GM19238 (cell line): ENCODE data around the gene PFAS.
"Not testable (repeated sequence)": the region's sequence is repeated elsewhere in the genome, so short reads cannot be mapped to it uniquely, and the experiment has no call there.

Experiments
- DNase-seq: peaks from one replicate; pipeline ENCODE4 v3.0.0; 2011; ENCODE audit warnings: low spot score; ENCODE audit not compliant: insufficient read length

The PFAS gene

DNA sequence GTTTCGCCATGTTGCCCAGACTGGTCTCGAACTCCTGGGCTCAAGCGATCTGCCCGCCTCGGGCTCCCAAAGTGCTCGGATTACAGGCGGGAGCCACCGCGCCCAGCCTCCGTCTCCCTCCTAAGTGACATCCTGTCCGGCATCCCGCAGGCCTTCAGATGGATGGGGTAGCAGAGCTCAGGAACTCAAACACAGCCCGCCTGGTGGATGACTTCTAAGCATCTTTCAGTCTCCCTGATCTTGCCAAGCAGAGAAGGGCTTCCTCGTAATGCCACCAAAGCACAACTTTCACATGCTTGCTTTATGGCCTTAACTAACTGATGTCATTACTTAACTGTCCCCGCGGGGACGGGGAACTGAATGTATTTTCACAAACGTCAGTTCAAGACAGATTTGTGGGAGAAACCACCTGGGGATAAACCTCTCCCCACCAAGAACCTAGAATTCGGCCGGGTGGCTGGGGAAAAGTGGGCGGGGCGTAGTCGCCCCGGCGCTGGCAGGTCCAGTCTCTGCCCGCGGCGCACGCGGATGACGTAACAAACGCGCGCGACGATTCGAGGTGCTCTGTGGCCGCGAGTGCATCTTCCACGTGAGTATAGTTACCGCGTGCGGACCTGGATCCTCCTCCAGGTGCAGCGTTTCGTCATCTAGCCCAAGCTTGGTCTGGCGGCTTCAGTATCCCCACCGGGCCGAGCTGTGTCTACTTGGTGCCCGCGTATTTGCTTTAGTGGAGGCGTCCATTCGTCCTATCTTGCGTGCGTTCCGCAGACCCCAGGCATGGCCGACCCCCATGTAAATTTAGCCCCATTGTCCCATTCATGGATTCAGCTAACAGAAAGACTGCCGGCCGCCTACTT, at the start of gene PFAS:
TSS of gene PFAS (plus strand) at position 539 of the 857 bp plus-strand sequence. CDS start 4,649 bp downstream, outside the sequence.
- peak; percentile 90 for DNase-seq

- no peak for DNase-seq
Observed at GRCh38 chr17:8204761-8205555, 44.1 kb upstream of the PFAS start.

DNA sequence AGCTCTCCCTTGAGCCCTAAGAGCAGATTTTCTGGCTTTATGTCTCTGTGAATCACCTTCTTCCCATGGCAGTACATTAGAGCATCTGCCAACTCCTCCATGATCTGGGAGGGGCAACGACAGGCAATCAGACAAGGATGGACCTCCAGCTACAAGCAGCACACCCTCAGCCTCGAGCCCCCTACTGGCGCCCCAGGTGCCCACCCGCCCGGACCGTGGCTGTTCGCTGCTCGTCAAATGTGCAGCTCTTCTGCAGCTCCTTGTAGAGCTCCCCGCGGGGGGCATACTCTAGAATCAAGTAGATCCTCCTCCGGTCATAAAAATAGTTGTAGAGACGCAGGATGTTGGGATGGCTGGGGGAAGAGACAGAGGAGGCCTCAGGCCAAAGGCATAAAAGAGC, 42.6 kb upstream of the PFAS start:
- no peak for DNase-seq

DNA sequence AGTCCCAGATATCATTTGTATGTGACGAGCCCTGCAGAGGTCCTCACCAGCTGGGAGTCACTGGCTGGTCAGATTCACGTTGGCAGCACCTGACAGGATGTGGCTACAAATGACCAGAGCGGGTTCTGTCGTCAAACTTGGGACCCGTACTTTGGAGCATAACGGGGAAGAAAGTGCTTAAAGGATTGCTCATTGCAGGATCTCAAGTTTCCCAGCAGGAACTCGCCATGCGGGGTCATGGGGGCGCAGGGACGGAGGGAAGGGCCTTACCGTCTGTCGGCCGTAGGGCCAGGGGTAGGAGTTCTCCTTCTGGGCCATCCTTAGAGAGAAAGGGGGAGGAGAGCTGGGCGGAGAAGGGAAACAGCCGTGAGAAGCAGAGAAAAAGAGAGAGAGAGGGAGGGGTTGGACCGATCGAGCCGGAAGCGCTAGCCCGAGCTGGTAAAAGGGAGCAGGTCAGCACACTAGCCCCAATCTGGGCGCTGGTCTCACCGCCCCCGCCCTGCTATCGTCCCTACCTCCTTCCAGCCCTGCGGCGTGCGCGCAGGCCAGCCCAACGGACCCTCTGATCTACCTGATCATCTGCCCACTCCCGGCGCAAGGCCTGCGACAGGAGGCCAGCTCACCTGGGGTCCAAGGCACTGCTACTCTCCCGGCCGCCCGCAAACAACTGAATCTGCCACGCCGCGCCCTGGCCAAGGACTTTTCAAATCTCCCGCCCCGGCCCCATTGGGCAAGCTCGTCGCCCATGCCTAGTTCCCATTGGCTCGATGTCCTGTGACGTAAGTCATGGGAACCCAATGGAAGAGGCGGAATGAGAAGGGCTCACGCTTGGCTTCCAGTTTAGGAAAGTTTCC, 39.0 kb upstream of the PFAS start, which contains the start of gene AURKB:
TSS of gene AURKB (minus strand) at position 669 of the 854 bp plus-strand sequence. CDS start at position 318, 351 bp downstream.
- peak; percentile 99 for DNase-seq

- no peak for DNase-seq
Observed at GRCh38 chr17:8210761-8211458, 38.2 kb upstream of the PFAS start.

- no peak for DNase-seq
Observed at GRCh38 chr17:8212312-8213180, 36.5 kb upstream of the PFAS start.

GRCh38 chr17:8214000-8214399, 35.1 kb upstream of the PFAS start:
- DNase-seq, result not testable (repeated sequence)

DNA sequence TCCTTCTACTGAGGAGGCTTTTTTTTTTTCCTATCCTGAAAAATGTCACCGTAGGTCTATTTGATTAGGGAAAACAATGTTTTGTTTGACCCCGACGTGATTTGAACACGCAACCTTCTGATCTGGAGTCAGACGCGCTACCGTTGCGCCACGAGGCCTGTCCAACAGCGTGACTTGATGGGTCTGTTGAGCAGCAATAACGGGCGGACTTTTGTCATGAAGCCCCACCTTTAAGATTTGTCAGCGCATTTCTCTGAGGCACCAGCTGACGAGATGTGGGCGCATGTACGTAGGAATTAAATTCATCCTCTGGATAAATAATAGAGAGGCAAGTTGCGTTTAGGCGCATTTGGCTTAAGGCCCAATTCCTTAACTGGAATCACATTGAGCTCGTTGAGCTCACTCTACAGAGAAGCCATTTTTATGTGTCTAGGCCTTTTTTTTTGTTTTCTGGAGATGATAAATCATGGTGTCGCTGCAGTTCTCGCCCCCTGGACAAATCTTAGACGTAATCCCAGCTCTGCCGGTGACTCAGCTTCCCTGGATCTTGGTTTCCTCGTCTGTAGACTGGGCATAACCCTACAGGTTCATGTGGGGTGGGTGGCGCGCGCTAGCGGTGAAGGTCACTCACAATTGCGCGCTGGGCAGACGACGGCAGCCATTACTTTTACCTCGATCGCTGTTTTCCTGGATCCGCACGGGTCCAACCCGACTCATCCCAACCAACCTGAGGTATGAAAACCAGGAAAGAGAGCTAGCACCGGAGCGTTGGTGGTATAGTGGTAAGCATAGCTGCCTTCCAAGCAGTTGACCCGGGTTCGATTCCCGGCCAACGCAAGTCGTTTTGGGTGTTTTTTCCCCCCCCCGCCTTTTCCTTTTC, 28.1 kb upstream of the PFAS start:
- no peak for DNase-seq

GRCh38 chr17:8221663-8222379, 27.3 kb upstream of the PFAS start:
- peak; percentile 33 for DNase-seq

GRCh38 chr17:8222380-8222629, 26.8 kb upstream of the PFAS start:
- DNase-seq, result no peak

GRCh38 chr17:8222630-8223355, 26.3 kb upstream of the PFAS start:
- DNase-seq, result peak; percentile 45

DNA sequence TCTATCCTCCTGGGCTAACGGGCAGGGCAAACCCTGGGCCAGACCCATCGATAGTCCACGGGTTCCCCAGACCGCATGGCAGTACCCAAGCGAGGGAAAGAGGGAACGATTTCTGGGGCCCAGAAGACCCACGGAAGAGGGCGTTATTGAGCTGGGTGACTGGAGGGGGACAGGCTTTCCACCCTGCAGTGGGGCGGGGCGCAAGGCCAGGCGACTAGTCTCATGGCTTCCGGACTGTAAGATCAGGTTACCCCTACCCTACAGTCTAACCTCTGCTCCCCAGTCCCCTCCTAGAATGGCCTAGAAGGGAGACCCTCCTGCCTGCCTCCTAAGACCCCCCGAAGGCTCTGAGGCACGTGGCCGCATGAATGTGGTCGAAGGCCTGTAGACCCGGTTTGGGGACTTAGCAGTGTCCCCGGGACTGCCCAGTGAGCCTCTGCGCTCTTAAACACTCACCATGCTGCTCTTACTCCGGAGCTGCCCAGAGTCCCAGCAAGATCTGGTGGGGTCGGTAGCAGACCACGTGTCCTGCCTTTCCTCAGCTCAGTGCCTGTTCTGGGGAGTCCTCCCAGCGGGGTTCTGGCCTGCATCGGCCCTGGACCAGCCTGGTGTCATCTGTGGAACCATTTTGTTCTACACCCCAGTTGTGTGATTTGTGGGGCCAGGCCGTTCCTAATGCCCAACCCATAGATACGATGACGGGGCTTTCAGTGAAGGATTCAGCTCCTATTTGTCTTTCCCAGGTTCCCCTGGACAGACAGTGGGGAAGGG, 25.5 kb upstream of the PFAS start:
- DNase-seq, result no peak

DNA sequence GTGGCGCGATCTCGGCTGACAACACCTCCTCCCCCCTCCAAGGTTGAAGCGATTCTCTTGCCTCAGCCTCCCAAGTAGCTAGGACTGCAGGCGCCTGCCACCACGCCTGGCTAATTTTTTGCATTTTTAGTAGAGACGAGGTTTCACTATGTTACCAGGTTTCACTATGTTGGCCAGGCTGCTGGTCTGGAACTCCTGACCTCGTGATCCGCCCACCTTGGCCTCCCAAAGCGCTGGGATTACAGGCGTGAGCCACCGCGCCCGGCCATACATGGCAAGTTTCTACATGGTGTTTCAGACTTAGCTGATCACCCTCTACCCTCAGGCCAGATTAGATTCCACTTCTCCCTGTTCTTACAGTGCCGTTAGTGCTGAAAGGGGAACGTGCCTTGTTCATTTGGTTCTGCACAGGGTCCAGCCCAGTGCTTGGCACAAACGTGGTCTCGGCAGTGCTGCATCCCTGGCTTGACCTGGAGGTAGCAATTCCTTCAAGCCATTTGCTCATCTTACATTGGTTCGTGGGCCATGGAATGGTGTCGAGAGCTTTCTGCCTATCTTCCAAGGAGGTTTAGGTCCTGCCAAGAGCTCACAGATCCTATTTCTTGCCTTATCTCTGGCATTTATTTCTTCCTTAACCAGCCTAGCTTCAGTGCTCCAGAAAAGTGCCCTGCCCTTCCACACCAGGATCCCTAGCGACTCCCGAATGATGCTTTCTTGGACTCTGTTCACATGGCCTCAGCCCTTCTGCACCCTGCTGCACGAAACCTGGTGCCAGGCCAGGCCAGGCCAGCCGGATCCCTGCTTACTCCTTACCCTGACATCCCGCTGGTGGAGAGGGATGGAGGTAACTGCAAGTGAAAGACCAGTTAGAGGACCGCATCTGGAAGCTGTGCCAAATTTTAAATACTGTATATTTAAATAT, 23.9 kb upstream of the PFAS start:
- DNase-seq, result no peak

GRCh38 chr17:8225813-8226535, 23.1 kb upstream of the PFAS start:
- DNase-seq, result no peak

DNA sequence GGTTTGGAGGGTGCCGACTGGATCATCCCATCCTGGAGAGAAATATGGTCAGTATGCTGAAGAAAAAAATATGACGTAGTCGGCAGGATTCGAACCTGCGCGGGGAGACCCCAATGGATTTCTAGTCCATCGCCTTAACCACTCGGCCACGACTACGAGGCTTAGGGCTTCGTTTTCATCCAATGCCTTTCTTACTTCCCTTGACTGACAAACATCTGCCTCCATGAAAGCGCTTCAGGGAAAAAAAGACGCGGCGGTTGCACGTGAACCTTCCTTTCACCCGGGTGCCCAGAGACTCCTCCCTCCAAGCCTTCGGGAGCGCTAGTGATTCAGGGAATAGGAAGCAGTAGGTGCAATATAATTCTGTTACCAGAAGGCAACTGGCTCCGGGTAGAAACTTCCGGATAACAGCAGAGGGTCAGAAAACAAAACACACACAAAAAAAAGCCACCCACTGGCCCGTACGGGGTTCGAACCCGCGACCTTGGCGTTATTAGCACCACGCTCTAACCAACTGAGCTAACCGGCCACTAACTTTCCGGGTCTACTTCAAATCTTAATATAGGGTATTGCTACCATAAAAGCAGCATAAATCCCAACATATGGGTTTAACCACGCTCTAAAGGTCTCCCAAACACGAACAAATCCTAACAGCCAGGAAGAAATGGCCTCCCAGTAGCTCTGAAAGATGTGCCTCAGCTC, 22.4 kb upstream of the PFAS start:
- DNase-seq, result peak; percentile 42
